OCI-LY1 (cell line): ENCODE results near the gene SLC38A2.

Experiments used
- H2AFZ ChIP-seq: fragments of 200-600 bp; sonication (generic), shearing (Covaris generic); 2 replicates; pipeline ENCODE4 v1.6.0; 2014; ENCODE audit warnings: antibody characterized with exemption, mild to moderate bottlenecking, low read length
- H3F3A ChIP-seq: fragments of 200-600 bp; sonication (generic), shearing (Covaris generic); 2 replicates; pipeline ENCODE4 v1.6.0; 2014; ENCODE audit warnings: mild to moderate bottlenecking, antibody characterized with exemption, low read length, moderate library complexity; ENCODE audit not compliant: insufficient read depth
- H3K27ac ChIP-seq: fragments of 200-600 bp; sonication (generic); 2 replicates; pipeline ENCODE4 v1.5.1; 2014; ENCODE audit warnings: low read length, mixed run types, mild to moderate bottlenecking, low read depth; ENCODE audit not compliant: poor library complexity, severe bottlenecking
- H3K27me3 ChIP-seq: fragments of 200-600 bp; sonication (generic); 2 replicates; pipeline ENCODE4 v1.6.0; 2014; ENCODE audit warnings: antibody characterized with exemption, mild to moderate bottlenecking, low read length, moderate library complexity; ENCODE audit not compliant: insufficient read depth
- H3K36me3 ChIP-seq: fragments of 200-600 bp; sonication (generic); 2 replicates; pipeline ENCODE4 v1.6.1; 2014; ENCODE audit warnings: mild to moderate bottlenecking, antibody characterized with exemption, low read length, moderate library complexity, mixed read lengths; ENCODE audit not compliant: insufficient read depth
- H3K4me1 ChIP-seq: fragments of 200-600 bp; sonication (generic); 2 replicates; pipeline ENCODE4 v1.5.1; 2014; ENCODE audit warnings: mild to moderate bottlenecking, low read length, moderate library complexity; ENCODE audit not compliant: insufficient read depth, severe bottlenecking
- H3K4me2 ChIP-seq: fragments of 200-600 bp; sonication (generic), shearing (Covaris generic); 2 replicates; pipeline ENCODE4 v1.6.1; 2014; ENCODE audit warnings: low read length
- H3K4me3 ChIP-seq: fragments of 200-600 bp; sonication (generic); 2 replicates; pipeline ENCODE4 v1.5.1; 2014; ENCODE audit warnings: low read length, low read depth, mild to moderate bottlenecking, mixed read lengths; ENCODE audit not compliant: poor library complexity, severe bottlenecking
- H3K79me2 ChIP-seq: fragments of 200-600 bp; shearing (Covaris generic); 2 replicates; pipeline ENCODE4 v1.6.1; 2016; ENCODE audit warnings: mixed run types, low read length, mixed read lengths; ENCODE audit not compliant: insufficient read depth
- H3K9ac ChIP-seq: fragments of 200-600 bp; sonication (generic), shearing (Covaris generic); 2 replicates; pipeline ENCODE4 v1.6.1; 2014; ENCODE audit warnings: mild to moderate bottlenecking, low read length, mixed read lengths
- H3K9me2 ChIP-seq: fragments of 200-600 bp; sonication (generic), shearing (Covaris generic); 2 replicates; pipeline ENCODE4 v1.6.1; 2014; ENCODE audit warnings: low read depth, mild to moderate bottlenecking, low read length, mixed read lengths
- H3K9me3 ChIP-seq: fragments of 200-600 bp; shearing (Covaris generic); 2 replicates; pipeline ENCODE4 v1.6.1; 2014; ENCODE audit warnings: low read length, mixed read lengths
- H4K20me1 ChIP-seq: fragments of 200-600 bp; sonication (generic), shearing (Covaris generic); 2 replicates; pipeline ENCODE4 v1.6.0; 2016; ENCODE audit warnings: mild to moderate bottlenecking, low read length; ENCODE audit not compliant: insufficient read depth
- CTCF ChIP-seq: fragments of 200-600 bp; sonication (generic), shearing (Covaris generic); IDR thresholded peaks from 2 replicates; pipeline ENCODE4 v1.5.1; 2017; ENCODE audit warnings: mild to moderate bottlenecking, antibody characterized with exemption, low read length, moderate library complexity, mixed read lengths
- EZH2 ChIP-seq: fragments of 200-600 bp; sonication (generic), shearing (Covaris generic); IDR thresholded peaks from 2 replicates; pipeline ENCODE4 v1.8.0; 2017; ENCODE audit warnings: borderline replicate concordance, mixed run types, mild to moderate bottlenecking, antibody characterized with exemption, low read length, moderate library complexity, mixed read lengths

SLC38A2 gene

GRCh38 chr12:46414591-46415268, 42.2 kb upstream of the SLC38A2 start:
- H3K4me3 ChIP-seq = no peak overlapping the region
- no peaks in the 10 kb centered on the region for H3K36me3 ChIP-seq
- H3K79me2 ChIP-seq = no peaks in the 10 kb centered on the region
- no peak overlapping the region for H3K4me2 ChIP-seq
- no peaks in the 10 kb centered on the region for H3K9me2 ChIP-seq
- no peaks in the 10 kb centered on the region for H3K9me3 ChIP-seq
- no peak overlapping the region for H3K9ac ChIP-seq
- TF ChIP-seq CTCF = no peak
- no peak for TF ChIP-seq EZH2
- H2AFZ ChIP-seq = no peak overlapping the region
- no peaks in the 10 kb centered on the region for H3K4me1 ChIP-seq
- no peak overlapping the region for H3K27ac ChIP-seq
- no peaks in the 10 kb centered on the region for H3K27me3 ChIP-seq
- H4K20me1 ChIP-seq = no peaks in the 10 kb centered on the region
- no peaks in the 10 kb centered on the region for H3F3A ChIP-seq

GRCh38 chr12:46413368-46413767, 40.8 kb upstream of the SLC38A2 start:
- H3K79me2 ChIP-seq = no peaks in the 10 kb centered on the region
- no peaks in the 10 kb centered on the region for H3K9me2 ChIP-seq
- no peaks in the 10 kb centered on the region for H3K9me3 ChIP-seq
- H3K4me1 ChIP-seq = no peaks in the 10 kb centered on the region
- no peak overlapping the region for H3K27ac ChIP-seq
- no peaks in the 10 kb centered on the region for H3F3A ChIP-seq
- no peak overlapping the region for H3K9ac ChIP-seq
- no peak overlapping the region for H3K4me3 ChIP-seq
- TF ChIP-seq EZH2 (no peak), CTCF (no peak)
- H3K36me3 ChIP-seq = no peaks in the 10 kb centered on the region
- no peak overlapping the region for H2AFZ ChIP-seq
- no peaks in the 10 kb centered on the region for H3K27me3 ChIP-seq
- no peaks in the 10 kb centered on the region for H4K20me1 ChIP-seq
- H3K4me2 ChIP-seq = no peak overlapping the region

- H3K4me2 ChIP-seq = no peak overlapping the region
- no peaks in the 10 kb centered on the region for H3K9me2 ChIP-seq
- H3K4me1 ChIP-seq = no peaks in the 10 kb centered on the region
- no peaks in the 10 kb centered on the region for H3F3A ChIP-seq
- no peak overlapping the region for H3K27ac ChIP-seq
- no peaks in the 10 kb centered on the region for H3K9me3 ChIP-seq
- no peak overlapping the region for H2AFZ ChIP-seq
- TF ChIP-seq CTCF (no peak), EZH2 (no peak)
- no peaks in the 10 kb centered on the region for H3K27me3 ChIP-seq
- no peaks in the 10 kb centered on the region for H3K36me3 ChIP-seq
- H4K20me1 ChIP-seq = no peaks in the 10 kb centered on the region
- no peak overlapping the region for H3K9ac ChIP-seq
- no peak overlapping the region for H3K4me3 ChIP-seq
- no peaks in the 10 kb centered on the region for H3K79me2 ChIP-seq
Observed at GRCh38 chr12:46412857-46413256, 40.3 kb upstream of the SLC38A2 start.
